HepG2 (cell line): ENCODE results near the gene UMOD. TPM values are rescaled to one million over a fixed set of nuclear protein-coding genes. Genes with fewer than 3 reads are reported as not detected.

Source experiments
- ATAC-seq: fragments of 200-7000 bp; cut with Tn5 transposase; 3 replicates; pipeline ENCODE4 v1.9.1; 2020; ENCODE audit warnings: mild to moderate bottlenecking, moderate library complexity
- BruUV-seq: library from RNA; stranded (reverse); fragments of 400-500 nt; replicated peaks from 2 replicates; lab custom pipeline; 2021; lab: Mats Ljungman, UMichigan
- CTCF ChIA-PET: fragments of 300-600 bp; formaldehyde crosslinking; extraction: SDS; loops from one replicate; lab custom pipeline; 2021; ENCODE audit warnings: low total read pairs, inconsistent platforms, low intra/inter-chr PET ratio; lab: Yijun Ruan, JAX
- POLR2A ChIA-PET: fragments of 350-600 bp; sonication (Branson Sonifier 250); formaldehyde crosslinking; loops from one replicate; lab custom pipeline; 2020; ENCODE audit warnings: antibody characterized with exemption, inconsistent platforms; lab: Yijun Ruan, JAX
- DNase-seq: peaks from one replicate; pipeline ENCODE4 v3.0.0-alpha.2; 2015; ENCODE audit warnings: low spot score
- FAIRE-seq: peaks from 3 replicates; lab custom pipeline; 2011; peaks lifted over from hg19 to GRCh38; lab: Jason Lieb, UNC
- H2AFZ ChIP-seq: one replicate; pipeline ENCODE4 v1.6.1; 2011; ENCODE audit warnings: low read length, inconsistent platforms
- H3K27ac ChIP-seq: fragments of 300-600 bp; 3 replicates; pipeline ENCODE4 v1.8.0; 2011; ENCODE audit warnings: mixed run types, mild to moderate bottlenecking, mixed read lengths, low read length, inconsistent platforms; ENCODE audit not compliant: insufficient read depth; ENCODE audit errors: extremely low read length
- H3K27me3 ChIP-seq, 2 experiments: fragments of 200-600 bp in 1 of 2; 2 replicates in 1 of 2; 3 replicates in 1 of 2; pipeline versions ENCODE4 v1.6.0 to v1.8.0; 2011; ENCODE audit warnings: low read length in 2 of 2, mild to moderate bottlenecking in 2 of 2, moderate library complexity in 2 of 2, inconsistent platforms in 1 of 2; ENCODE audit not compliant: insufficient read depth in 2 of 2, control insufficient read depth in 1 of 2
- H3K36me3 ChIP-seq, 2 experiments: fragments of 200-600 bp in 1 of 2; replicated peaks in 1 of 2; 2 replicates in 1 of 2; 3 replicates in 1 of 2; pipeline versions ENCODE4 v1.5.1 to v1.8.0; 2011; ENCODE audit warnings: low read length in 2 of 2, inconsistent platforms in 1 of 2; ENCODE audit not compliant: insufficient read depth in 2 of 2, control insufficient read depth in 1 of 2
- H3K4me1 ChIP-seq: 2 replicates; pipeline ENCODE4 v1.5.1; 2012; ENCODE audit warnings: low read length, inconsistent platforms; ENCODE audit not compliant: insufficient read depth
- H3K4me2 ChIP-seq: 2 replicates; pipeline ENCODE4 v1.6.0; 2011; ENCODE audit warnings: low read depth, low read length, inconsistent platforms
- H3K4me3 ChIP-seq, 3 experiments: fragments of 200-600 bp in 1 of 3; sonication (generic), shearing (Covaris generic) in 1 of 3; replicated peaks in 1 of 3; 2 replicates each; pipeline ENCODE4 v1.5.1; 2011 to 2016; ENCODE audit warnings: low read length in 3 of 3, inconsistent platforms in 2 of 3, low read depth in 2 of 3, mild to moderate bottlenecking in 2 of 3, control low read depth in 1 of 3, mixed read lengths in 1 of 3; ENCODE audit not compliant: insufficient read depth in 1 of 3
- H3K79me2 ChIP-seq: one replicate; pipeline ENCODE4 v1.6.1; 2011; ENCODE audit warnings: low read length, inconsistent platforms; ENCODE audit not compliant: insufficient read depth
- H3K9ac ChIP-seq: 2 replicates; pipeline ENCODE4 v1.6.0; 2011; ENCODE audit warnings: mild to moderate bottlenecking, low read depth, low read length, inconsistent platforms; ENCODE audit not compliant: insufficient read depth
- H3K9me3 ChIP-seq: 2 replicates; pipeline ENCODE4 v1.5.1; 2012; ENCODE audit warnings: mild to moderate bottlenecking, low read length
- H4K20me1 ChIP-seq: 2 replicates; pipeline ENCODE4 v1.6.0; 2011; ENCODE audit warnings: inconsistent platforms, mild to moderate bottlenecking, low read length, moderate library complexity; ENCODE audit not compliant: insufficient read depth
- ATF7 ChIP-seq, 2 experiments: fragments of 450-650 bp in 1 of 2; sonication (generic) in 1 of 2; formaldehyde crosslinking in 1 of 2; IDR thresholded peaks; 2 replicates each; pipeline versions ENCODE4 v1.4.0 to v1.6.1; 2016 to 2020; ENCODE audit warnings: antibody characterized with exemption in 1 of 2, mild to moderate bottlenecking in 1 of 2, missing genetic modification reagents in 1 of 2
- CREB1 ChIP-seq, 2 experiments: fragments of 450-650 bp in 1 of 2; IDR thresholded peaks; 2 replicates each; pipeline ENCODE4 v1.6.1; 2016 to 2017; ENCODE audit warnings: control low read depth in 1 of 2, mild to moderate bottlenecking in 1 of 2, missing compliant biosample characterization in 1 of 2, missing genetic modification characterization in 1 of 2
- HOXA9 ChIP-seq: sonication (generic); formaldehyde crosslinking; IDR thresholded peaks from 2 replicates; pipeline ENCODE4 v1.8.1; 2022; ENCODE audit warnings: missing genetic modification reagents, mild to moderate bottlenecking, moderate library complexity, borderline replicate concordance
- JDP2 ChIP-seq: sonication (generic); formaldehyde crosslinking; IDR thresholded peaks from 2 replicates; pipeline ENCODE4 v1.8.1; 2022; ENCODE audit warnings: missing genetic modification reagents, borderline replicate concordance
- POGZ ChIP-seq: sonication (generic); formaldehyde crosslinking; IDR thresholded peaks from 2 replicates; pipeline ENCODE4 v1.4.0; 2020; ENCODE audit warnings: mild to moderate bottlenecking, missing genetic modification reagents
- ZNF232 ChIP-seq: sonication (generic); formaldehyde crosslinking; IDR thresholded peaks from 2 replicates; pipeline ENCODE4 v1.4.0; 2020; ENCODE audit warnings: missing genetic modification reagents, borderline replicate concordance
- WGBS: methylation state at CpG from one replicate; pipeline ENCODE4 v1.1.6; 2017; ENCODE audit warnings: low lambda C conversion rate; 5-methylcytosine and 5-hydroxymethylcytosine counted together
- in situ Hi-C: cut with HindIII; loops from 2 replicates; pipeline ENCODE4 v1.10.0; 2017; ENCODE audit warnings: low pct_unique_long_range_greater_than_20kb; ENCODE audit not compliant: extremely low pct_ligation_motif_present
- intact Hi-C: fragments of 100-400 bp; cut with micrococcal nuclease; formaldehyde crosslinking; loops from one replicate; pipeline ENCODE4 v1.10.0; 2022; ENCODE audit not compliant: unreplicated experiment
- polyA plus RNA-seq, 8 experiments: library from polyadenylated mRNA; depleted of rRNA in 3 of 8; stranded (reverse) in 7 of 8; unstranded in 1 of 8; fragments of >200 nt; fragmentation: Illumina TruSeq in 4 of 8; extraction: Trizol in 4 of 8; gene quantifications; 2 replicates each; pipeline versions ENCODE4 v1.2.1 to v1.2.3, GENCODE V29; 2011 to 2016; ENCODE audit warnings: low read depth in 4 of 8, missing spikeins in 1 of 8, mixed read lengths in 1 of 8; ENCODE audit not compliant: insufficient read depth in 1 of 8
- total RNA-seq, 5 experiments: library from RNA; depleted of rRNA; stranded (reverse); fragments of >200 nt; fragmentation: Illumina TruSeq; extraction: Trizol; gene quantifications; 2 replicates each; pipeline ENCODE4 v1.2.3, GENCODE V29; 2016; ENCODE audit warnings: low read depth in 1 of 5
- TF ChIP-seq, protein P1 (sequence below): IDR thresholded peaks from 2 replicates; pipeline ENCODE4 v1.6.1; 2016; ENCODE audit warnings: mild to moderate bottlenecking, missing biosample characterization, missing genetic modification reagents
- TF ChIP-seq, protein P2 (sequence below): sonication (generic); formaldehyde crosslinking; IDR thresholded peaks from 2 replicates; pipeline ENCODE4 v1.5.0; 2020; ENCODE audit warnings: mild to moderate bottlenecking, missing genetic modification reagents, borderline replicate concordance

The UMOD gene
- total and polyA plus RNA-seq, 2 of the 13 experiments (the other 11 are each of a cell fraction or from before 2014, with no cell fraction given) = not detected

DNA sequence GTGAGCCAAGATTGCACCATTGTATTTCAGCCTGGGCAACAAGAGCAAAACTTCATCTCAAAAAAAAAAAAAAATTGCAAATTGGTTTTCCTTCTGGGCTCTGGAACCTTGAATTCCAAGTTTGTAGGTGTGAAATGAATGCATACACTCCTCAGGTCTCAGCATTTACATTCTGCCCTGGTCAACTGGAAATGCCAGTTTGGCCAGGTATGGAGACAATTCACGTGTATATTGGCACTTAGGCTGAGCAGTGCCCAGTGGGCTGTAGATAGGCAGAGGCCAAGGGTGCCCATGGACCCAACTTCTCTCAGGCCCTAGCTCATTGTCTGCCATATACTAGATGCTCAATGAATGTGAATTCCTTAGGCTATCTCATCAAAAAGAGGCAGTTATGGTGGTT is 36.3 kb upstream of the UMOD start:
- ChIA-PET POLR2A (no interaction called here), CTCF (no interaction called here)
- Histone ChIP-seq H3K9ac (no peak overlapping the region), H4K20me1 (no peaks in the 10 kb centered on the region), H3K4me2 (no peak overlapping the region), H3K9me3 (no peaks in the 10 kb centered on the region), H3K79me2 (no peaks in the 10 kb centered on the region), H3K4me1 (peaks cover 27% of the 10 kb centered on the region), H2AFZ (no peak overlapping the region), H3K27me3 (no peaks in the 10 kb centered on the region), H3K36me3 (no peaks in the 10 kb centered on the region), H3K4me3 (no peak overlapping the region), H3K27ac (no peak overlapping the region)
- 62% methylated on average over 1 of the region's 1 CpG for WGBS
- BruUV-seq = no TSS peak
- in situ Hi-C loops (loop anchor here (5.0 to 25.0 kb wide), 2 partner anchors 492 to 802 kb away; no protein-coding TSS in a partner anchor), intact Hi-C loops (loop anchor here (5.0 kb wide), 1 partner anchor 228 kb away; no protein-coding TSS in a partner anchor)
- TF ChIP-seq ZNF232 (CRISPR knock-in tag) = no peak
- 0 out of 2 replicates have a peak, but pooled peaks have one; percentile 16 for TF ChIP-seq POGZ (CRISPR knock-in tag)
- DNase-seq (no peak), FAIRE-seq (no peak), ATAC-seq (no peak)

DNA sequence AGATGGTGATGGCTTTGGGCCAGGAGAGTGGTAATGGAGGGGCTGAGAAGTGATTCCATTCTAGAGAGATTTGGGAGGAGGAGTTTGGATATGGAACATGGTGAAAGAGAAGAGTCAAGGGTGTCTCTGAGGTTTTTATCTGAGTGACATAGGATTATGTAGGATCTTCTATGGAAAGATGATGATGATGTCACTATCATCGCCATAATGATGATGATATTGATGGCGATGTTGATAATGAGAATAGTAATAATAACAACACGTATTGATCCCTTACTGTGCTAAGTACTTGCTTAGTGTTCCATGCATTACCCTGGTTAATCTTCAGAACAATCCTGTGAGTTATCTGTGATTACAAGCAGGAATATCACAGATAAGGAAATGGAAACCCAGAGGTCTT is 35.5 kb upstream of the UMOD start:
- intact Hi-C loops (loop anchor here (5.0 kb wide), 1 partner anchor 229 kb away; no protein-coding TSS in a partner anchor), in situ Hi-C loops (loop anchor here (5.0 to 25.0 kb wide), 2 partner anchors 491 to 801 kb away; no protein-coding TSS in a partner anchor)
- ChIA-PET CTCF (no interaction called here), POLR2A (no interaction called here)
- H3K27me3 ChIP-seq = no peaks in the 10 kb centered on the region
- FAIRE-seq (no peak), DNase-seq (no peak), ATAC-seq (no peak)
- H3K27ac ChIP-seq = no peak overlapping the region
- no peaks in the 10 kb centered on the region for H3K36me3 ChIP-seq
- H3K4me2 ChIP-seq = no peak overlapping the region
- H3K79me2 ChIP-seq = no peaks in the 10 kb centered on the region
- no peaks in the 10 kb centered on the region for H3K9me3 ChIP-seq
- no peak overlapping the region for H3K9ac ChIP-seq
- WGBS = 98% methylated on average over 3 of the region's 3 CpGs
- H3K4me1 ChIP-seq = peaks cover 21% of the 10 kb centered on the region
- H2AFZ ChIP-seq = no peak overlapping the region
- H4K20me1 ChIP-seq = no peaks in the 10 kb centered on the region
- no TSS peak for BruUV-seq
- H3K4me3 ChIP-seq = no peak overlapping the region
- TF ChIP-seq ATF7 (IDR thresholded peaks at IDR 0.05) = peak; percentile 95
- TF ChIP-seq ATF7 (CRISPR knock-in tag; IDR thresholded peaks at IDR 0.05) = no peak
- TF ChIP-seq JDP2 (CRISPR knock-in tag) = no peak
- TF ChIP-seq HOXA9 (CRISPR knock-in tag) = no peak
- TF ChIP-seq CREB1 (IDR thresholded peaks at IDR 0.05) = peak; percentile 89
- TF ChIP-seq CREB1 (CRISPR knock-in tag; IDR thresholded peaks at IDR 0.05) = no peak
- TF ChIP-seq, protein P1, sequence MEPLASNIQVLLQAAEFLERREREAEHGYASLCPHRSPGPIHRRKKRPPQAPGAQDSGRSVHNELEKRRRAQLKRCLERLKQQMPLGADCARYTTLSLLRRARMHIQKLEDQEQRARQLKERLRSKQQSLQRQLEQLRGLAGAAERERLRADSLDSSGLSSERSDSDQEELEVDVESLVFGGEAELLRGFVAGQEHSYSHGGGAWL (CRISPR knock-in tag) = no peak
- TF ChIP-seq, protein P2, sequence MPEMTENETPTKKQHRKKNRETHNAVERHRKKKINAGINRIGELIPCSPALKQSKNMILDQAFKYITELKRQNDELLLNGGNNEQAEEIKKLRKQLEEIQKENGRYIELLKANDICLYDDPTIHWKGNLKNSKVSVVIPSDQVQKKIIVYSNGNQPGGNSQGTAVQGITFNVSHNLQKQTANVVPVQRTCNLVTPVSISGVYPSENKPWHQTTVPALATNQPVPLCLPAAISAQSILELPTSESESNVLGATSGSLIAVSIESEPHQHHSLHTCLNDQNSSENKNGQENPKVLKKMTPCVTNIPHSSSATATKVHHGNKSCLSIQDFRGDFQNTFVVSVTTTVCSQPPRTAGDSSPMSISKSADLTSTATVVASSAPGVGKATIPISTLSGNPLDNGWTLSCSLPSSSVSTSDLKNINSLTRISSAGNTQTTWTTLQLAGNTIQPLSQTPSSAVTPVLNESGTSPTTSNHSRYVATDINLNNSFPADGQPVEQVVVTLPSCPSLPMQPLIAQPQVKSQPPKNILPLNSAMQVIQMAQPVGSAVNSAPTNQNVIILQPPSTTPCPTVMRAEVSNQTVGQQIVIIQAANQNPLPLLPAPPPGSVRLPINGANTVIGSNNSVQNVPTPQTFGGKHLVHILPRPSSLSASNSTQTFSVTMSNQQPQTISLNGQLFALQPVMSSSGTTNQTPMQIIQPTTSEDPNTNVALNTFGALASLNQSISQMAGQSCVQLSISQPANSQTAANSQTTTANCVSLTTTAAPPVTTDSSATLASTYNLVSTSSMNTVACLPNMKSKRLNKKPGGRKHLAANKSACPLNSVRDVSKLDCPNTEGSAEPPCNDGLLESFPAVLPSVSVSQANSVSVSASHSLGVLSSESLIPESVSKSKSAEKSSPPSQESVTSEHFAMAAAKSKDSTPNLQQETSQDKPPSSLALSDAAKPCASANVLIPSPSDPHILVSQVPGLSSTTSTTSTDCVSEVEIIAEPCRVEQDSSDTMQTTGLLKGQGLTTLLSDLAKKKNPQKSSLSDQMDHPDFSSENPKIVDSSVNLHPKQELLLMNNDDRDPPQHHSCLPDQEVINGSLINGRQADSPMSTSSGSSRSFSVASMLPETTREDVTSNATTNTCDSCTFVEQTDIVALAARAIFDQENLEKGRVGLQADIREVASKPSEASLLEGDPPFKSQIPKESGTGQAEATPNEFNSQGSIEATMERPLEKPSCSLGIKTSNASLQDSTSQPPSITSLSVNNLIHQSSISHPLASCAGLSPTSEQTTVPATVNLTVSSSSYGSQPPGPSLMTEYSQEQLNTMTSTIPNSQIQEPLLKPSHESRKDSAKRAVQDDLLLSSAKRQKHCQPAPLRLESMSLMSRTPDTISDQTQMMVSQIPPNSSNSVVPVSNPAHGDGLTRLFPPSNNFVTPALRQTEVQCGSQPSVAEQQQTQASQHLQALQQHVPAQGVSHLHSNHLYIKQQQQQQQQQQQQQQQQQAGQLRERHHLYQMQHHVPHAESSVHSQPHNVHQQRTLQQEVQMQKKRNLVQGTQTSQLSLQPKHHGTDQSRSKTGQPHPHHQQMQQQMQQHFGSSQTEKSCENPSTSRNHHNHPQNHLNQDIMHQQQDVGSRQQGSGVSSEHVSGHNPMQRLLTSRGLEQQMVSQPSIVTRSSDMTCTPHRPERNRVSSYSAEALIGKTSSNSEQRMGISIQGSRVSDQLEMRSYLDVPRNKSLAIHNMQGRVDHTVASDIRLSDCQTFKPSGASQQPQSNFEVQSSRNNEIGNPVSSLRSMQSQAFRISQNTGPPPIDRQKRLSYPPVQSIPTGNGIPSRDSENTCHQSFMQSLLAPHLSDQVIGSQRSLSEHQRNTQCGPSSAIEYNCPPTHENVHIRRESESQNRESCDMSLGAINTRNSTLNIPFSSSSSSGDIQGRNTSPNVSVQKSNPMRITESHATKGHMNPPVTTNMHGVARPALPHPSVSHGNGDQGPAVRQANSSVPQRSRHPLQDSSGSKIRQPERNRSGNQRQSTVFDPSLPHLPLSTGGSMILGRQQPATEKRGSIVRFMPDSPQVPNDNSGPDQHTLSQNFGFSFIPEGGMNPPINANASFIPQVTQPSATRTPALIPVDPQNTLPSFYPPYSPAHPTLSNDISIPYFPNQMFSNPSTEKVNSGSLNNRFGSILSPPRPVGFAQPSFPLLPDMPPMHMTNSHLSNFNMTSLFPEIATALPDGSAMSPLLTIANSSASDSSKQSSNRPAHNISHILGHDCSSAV = no peak
